SK-N-MC (cell line): Measurements from ENCODE around the gene G6PC2.
"Not testable (repeated sequence)": the region's sequence is repeated elsewhere in the genome, so short reads cannot be mapped to it uniquely, and the experiment has no call there.

Experiments used
- DNase-seq: peaks from one replicate; pipeline ENCODE4 v3.0.0-alpha.2; 2011; ENCODE audit warnings: low read depth, low spot score
- H3K27ac ChIP-seq: fragments of 200-600 bp; sonication (generic); 2 replicates; pipeline ENCODE4 v1.5.1; 2016; ENCODE audit warnings: mixed run types
- H3K36me3 ChIP-seq: fragments of 200-600 bp; sonication (generic); 2 replicates; pipeline ENCODE4 v1.6.1; 2017; ENCODE audit warnings: antibody characterized with exemption, low read length, mixed read lengths; ENCODE audit not compliant: insufficient read depth
- H3K4me3 ChIP-seq: fragments of 200-600 bp; sonication (generic); 2 replicates; pipeline ENCODE4 v1.5.1; 2016
- H3K9ac ChIP-seq: fragments of 200-600 bp; sonication (generic); 2 replicates; pipeline ENCODE4 v1.8.0; 2017; ENCODE audit warnings: mixed run types, mixed read lengths; ENCODE audit not compliant: insufficient read length
- H3K9me3 ChIP-seq: fragments of 200-600 bp; sonication (generic); 2 replicates; pipeline ENCODE4 v1.6.1; 2017; ENCODE audit warnings: low read depth, mild to moderate bottlenecking, antibody characterized with exemption, low read length, moderate library complexity, mixed read lengths
- EZH2 ChIP-seq: fragments of 200-600 bp; sonication (generic); IDR thresholded peaks from one replicate; pipeline ENCODE4 v1.6.1; 2017; ENCODE audit warnings: antibody characterized with exemption
- FOXP2 ChIP-seq: optimal IDR thresholded peaks from 2 replicates; pipeline ENCODE3; 2011; ENCODE audit warnings: mild to moderate bottlenecking, moderate library complexity; ENCODE audit not compliant: insufficient read depth; ENCODE audit errors: extremely low read length, control extremely low read depth
- POLR2AphosphoS5 ChIP-seq: IDR thresholded peaks from 2 replicates; pipeline ENCODE4 v1.6.1; 2012; ENCODE audit warnings: mild to moderate bottlenecking, low read depth, low read length, borderline replicate concordance

Gene G6PC2, protein sequence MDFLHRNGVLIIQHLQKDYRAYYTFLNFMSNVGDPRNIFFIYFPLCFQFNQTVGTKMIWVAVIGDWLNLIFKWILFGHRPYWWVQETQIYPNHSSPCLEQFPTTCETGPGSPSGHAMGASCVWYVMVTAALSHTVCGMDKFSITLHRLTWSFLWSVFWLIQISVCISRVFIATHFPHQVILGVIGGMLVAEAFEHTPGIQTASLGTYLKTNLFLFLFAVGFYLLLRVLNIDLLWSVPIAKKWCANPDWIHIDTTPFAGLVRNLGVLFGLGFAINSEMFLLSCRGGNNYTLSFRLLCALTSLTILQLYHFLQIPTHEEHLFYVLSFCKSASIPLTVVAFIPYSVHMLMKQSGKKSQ

DNA sequence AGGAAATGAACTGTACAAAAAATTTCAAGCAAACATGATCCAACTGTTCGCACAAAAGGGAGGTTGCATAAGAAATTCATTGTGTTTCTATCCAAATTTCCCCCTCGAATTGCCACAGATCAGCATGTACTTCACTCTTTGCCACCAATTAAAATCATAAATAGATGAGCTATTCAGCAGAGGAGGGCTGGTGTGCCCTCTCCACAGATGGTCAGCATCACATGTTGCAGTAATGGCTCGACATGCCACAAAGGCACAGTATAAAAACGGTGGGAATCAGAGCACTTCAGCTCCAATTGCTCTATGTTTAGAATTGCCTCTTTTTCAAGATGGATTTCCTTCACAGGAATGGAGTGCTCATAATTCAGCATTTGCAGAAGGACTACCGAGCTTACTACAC lies at the start of gene G6PC2:
TSS of gene G6PC2 (plus strand) at position 289 of the 400 bp plus-strand sequence. CDS start at position 330, 41 bp downstream.
- Histone ChIP-seq H3K9ac (no peak within 1 kb of the TSS), H3K36me3 (no peaks in the 10 kb centered on the region), H3K4me3 (no peak within 1 kb of the TSS), H3K9me3 (no peaks in the 10 kb centered on the region), H3K27ac (no peak within 1 kb of the TSS)
- TF ChIP-seq POLR2AphosphoS5 (no peak), FOXP2 (no peak), EZH2 (no peak)
- DNase-seq: no peak

DNA sequence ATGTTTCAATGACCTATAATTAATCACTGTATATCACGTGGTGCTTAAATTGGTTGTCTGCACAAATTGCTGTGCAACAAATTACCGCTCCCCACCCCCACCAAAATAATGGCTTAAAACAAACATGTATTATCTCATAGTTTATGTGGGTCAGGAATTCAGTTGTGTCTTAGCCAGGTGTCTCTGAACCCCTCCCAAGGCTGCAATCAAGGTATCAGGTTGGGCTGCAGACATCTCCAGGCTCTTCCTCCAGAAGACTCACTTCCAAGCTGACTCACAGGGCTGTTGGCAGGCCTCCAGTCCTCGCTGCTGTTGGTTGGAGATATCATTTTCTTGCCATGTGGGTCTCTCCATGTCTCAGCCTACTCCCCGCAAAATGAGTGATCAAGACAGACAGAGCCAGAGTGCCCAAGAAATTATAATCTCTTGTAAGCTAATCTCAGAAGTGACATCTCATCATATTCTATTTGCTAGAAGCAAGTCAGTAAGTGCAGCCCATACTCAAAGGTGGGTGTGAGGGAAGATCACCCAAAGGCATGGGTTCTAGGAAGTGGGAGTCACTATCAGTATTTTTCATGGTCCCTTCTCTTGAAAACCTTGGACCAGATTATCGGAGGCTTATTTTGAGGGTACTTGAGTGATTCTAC lies 49.3 kb upstream of the G6PC2 start:
- Histone ChIP-seq H3K9ac (no peak overlapping the region), H3K4me3 (no peak overlapping the region), H3K9me3 (no peaks in the 10 kb centered on the region), H3K36me3 (no peaks in the 10 kb centered on the region), H3K27ac (no peak overlapping the region)
- no peak for DNase-seq
- TF ChIP-seq POLR2AphosphoS5 (no peak), EZH2 (no peak), FOXP2 (no peak)

DNA sequence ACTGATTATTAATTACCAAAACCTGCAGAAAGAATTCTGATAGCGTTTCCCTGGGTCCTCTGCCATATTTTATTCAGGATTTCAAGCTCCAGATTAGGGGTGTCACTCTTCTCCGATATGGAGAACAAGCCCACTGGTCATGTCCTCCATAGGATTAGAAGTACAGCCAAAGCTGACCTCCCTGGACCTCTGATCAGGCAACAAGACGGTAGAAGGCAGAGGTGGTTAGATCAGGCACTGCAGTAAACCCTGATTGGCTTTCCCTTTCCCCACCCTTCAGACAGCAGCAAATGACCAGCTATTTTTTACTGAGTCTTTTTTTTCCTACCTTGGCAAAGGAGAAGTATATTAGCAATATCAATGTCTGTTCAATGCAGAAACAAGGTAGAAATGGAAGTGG lies 48.6 kb upstream of the G6PC2 start:
- no peak for DNase-seq
- TF ChIP-seq FOXP2 (no peak), POLR2AphosphoS5 (no peak), EZH2 (no peak)
- no peak overlapping the region for H3K9ac ChIP-seq
- no peaks in the 10 kb centered on the region for H3K9me3 ChIP-seq
- H3K4me3 ChIP-seq: no peak overlapping the region
- H3K36me3 ChIP-seq: no peaks in the 10 kb centered on the region
- H3K27ac ChIP-seq: no peak overlapping the region

DNA sequence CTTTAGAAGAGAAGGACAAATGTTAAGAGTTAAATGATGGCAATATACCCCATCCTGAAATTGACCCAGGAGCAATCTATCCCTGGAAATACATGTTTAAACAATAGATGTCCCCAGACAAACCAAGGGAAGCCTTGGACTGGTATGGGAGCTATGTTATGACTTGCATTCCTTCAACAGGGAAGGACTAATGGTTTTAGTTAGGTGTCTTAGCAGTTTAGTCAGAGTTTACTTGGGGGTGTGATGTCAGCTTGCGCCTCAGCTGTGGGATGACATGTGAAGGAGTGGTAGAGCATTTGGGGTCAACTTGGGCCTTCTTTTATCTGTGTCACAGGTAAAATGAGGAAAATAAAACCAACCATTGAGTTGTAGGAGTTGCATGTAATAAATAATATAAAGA lies 47.6 kb upstream of the G6PC2 start:
- TF ChIP-seq POLR2AphosphoS5 (no peak), EZH2 (no peak), FOXP2 (no peak)
- H3K9me3 ChIP-seq: no peaks in the 10 kb centered on the region
- H3K27ac ChIP-seq: no peak overlapping the region
- no peak overlapping the region for H3K9ac ChIP-seq
- no peaks in the 10 kb centered on the region for H3K36me3 ChIP-seq
- H3K4me3 ChIP-seq: no peak overlapping the region
- DNase-seq: no peak

DNA sequence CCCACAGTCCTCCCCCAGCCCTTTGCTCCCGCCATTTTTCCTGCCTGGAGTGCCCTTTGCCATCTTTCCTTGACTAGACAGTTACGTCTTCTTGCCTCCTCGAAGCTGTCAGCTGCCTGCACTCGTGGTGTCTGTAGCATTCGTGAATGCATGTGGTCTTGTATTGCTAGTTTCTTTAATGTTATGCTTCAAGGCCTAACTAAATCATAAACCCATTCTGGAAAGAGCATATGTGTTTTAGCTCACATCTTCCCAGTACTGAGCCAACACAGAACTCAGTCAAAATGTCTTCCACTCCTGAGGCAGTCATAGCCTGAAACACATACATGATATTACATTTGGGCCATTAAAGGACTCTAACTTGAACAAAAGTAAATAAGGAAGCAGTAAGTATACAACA lies 46.4 kb upstream of the G6PC2 start:
- H3K27ac ChIP-seq: no peak overlapping the region
- no peaks in the 10 kb centered on the region for H3K36me3 ChIP-seq
- no peak overlapping the region for H3K4me3 ChIP-seq
- no peak overlapping the region for H3K9ac ChIP-seq
- no peak for DNase-seq
- TF ChIP-seq EZH2 (no peak), FOXP2 (no peak), POLR2AphosphoS5 (no peak)
- no peaks in the 10 kb centered on the region for H3K9me3 ChIP-seq

DNA sequence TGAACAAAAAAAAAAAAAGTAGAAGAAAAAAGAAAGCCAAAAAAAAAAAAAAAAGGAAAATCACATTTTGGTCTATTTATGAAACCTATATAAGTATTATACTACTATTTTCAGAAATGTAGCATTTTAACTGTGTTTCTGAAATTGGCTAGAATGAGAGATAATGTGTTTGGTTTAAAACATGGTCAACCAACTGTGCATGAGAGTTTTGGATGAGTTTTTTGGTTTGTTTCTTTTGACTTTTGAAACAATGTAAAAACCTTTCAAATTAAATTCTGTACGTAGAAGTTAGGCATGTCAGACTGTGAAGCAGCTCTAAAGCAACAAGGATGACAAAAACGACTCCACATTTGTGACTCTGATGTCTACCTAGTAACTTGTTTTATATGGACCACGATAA lies 45.5 kb upstream of the G6PC2 start:
- H3K9me3 ChIP-seq: no peaks in the 10 kb centered on the region
- TF ChIP-seq EZH2: no peak
- TF ChIP-seq POLR2AphosphoS5: no peak
- TF ChIP-seq FOXP2: no peak
- H3K4me3 ChIP-seq: no peak overlapping the region
- no peak overlapping the region for H3K9ac ChIP-seq
- no peak for DNase-seq
- H3K27ac ChIP-seq: no peak overlapping the region
- no peaks in the 10 kb centered on the region for H3K36me3 ChIP-seq

DNA sequence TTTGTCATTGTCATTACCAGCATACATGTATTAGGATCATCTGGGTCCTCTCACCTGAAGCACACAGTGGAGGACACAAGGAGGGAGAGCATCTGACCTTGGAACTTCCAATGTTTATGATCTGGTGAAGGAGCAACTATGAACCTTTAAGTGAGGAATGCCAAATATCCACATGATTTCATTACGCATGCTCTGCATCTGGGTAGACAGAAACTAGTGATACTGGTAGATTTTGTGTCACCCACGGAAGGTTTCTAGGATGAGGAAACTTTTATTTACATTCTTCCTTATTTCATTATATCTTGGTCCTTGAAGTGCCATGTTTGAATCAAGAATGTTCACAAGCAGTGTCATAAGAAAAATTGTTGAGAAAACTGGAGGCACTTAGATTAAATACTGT lies 42.9 kb upstream of the G6PC2 start:
- Histone ChIP-seq H3K27ac (no peak overlapping the region), H3K36me3 (no peaks in the 10 kb centered on the region), H3K9me3 (no peaks in the 10 kb centered on the region), H3K4me3 (no peak overlapping the region), H3K9ac (no peak overlapping the region)
- DNase-seq: no peak
- no peak for TF ChIP-seq EZH2
- no peak for TF ChIP-seq POLR2AphosphoS5
- TF ChIP-seq FOXP2: no peak

DNA sequence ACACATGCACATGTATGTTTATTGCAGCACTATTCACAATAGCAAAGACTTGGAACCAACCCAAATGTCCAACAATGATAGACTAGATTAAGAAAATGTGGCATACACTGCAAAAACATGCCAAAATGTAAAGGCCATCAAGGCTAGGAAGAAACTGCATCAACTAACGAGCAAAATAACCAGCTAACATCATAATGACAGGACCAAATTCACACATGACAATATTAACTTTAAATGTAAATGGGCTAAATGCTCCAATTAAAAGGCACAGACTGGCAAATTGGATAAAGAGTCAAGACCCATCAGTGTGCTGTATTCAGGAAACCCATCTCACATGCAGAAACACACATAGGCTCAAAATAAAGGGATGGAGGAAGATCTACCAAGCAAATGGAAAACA lies 33.9 kb upstream of the G6PC2 start:
- not testable (repeated sequence) for DNase-seq, H3K9me3 ChIP-seq, H3K4me3 ChIP-seq, H3K9ac ChIP-seq, H3K27ac ChIP-seq
- peaks cover 15% of the 10 kb centered on the region for H3K36me3 ChIP-seq

DNA sequence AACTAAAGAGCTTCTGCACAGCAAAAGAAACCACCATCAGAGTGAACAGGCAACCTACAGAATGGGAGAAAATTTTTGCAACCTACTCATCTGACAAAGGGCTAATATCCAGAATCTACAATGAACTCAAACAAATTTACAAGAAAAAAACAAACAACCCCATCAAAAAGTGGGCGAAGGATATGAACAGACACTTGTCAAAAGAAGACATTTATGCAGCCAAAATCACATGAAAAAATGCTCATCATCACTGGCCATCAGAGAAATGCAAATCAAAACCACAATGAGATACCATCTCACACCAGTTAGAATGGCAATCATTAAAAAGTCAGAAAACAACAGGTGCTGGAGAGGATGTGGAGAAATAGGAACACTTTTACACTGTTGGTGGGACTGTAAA lies 30.7 kb upstream of the G6PC2 start:
- H3K9me3 ChIP-seq, H3K4me3 ChIP-seq, H3K27ac ChIP-seq, DNase-seq, H3K9ac ChIP-seq: not testable (repeated sequence)
- peaks cover 25% of the 10 kb centered on the region for H3K36me3 ChIP-seq

DNA sequence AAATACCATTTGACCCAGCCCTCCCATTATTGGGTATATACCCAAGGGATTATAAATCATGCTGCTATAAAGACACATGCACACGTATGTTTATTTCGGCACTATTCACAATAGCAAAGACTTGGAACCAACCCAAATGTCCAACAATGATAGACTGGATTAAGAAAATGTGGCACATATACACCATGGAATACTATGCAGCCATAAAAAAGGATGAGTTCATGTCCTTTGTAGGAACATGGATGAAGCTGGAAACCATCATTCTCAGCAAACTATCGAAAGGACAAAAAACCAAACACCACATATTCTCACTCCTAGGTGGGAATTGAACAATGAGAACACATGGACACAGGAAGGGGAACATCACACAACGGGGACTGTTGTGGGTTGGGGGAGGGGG lies 30.3 kb upstream of the G6PC2 start:
- H3K36me3 ChIP-seq: peaks cover 27% of the 10 kb centered on the region
- H3K27ac ChIP-seq, DNase-seq, H3K9ac ChIP-seq, H3K4me3 ChIP-seq, H3K9me3 ChIP-seq: not testable (repeated sequence)
